ENCODE results near the gene POTEJ.
"Not testable (repeated sequence)": the region's sequence is repeated elsewhere in the genome, so short reads cannot be mapped to it uniquely, and the experiment has no call there.

GRCh38 chr2:130628784-130629475 is 17.7 kb downstream of the POTEJ start:
- not testable (repeated sequence) for TF ChIP-seq CTCF, EZH2, EZH2phosphoT487 (IDR thresholded peaks at IDR 0.05)
